GM18868 (cell line): ENCODE results near the gene FOXF1.

Source experiments
- ATAC-seq: cut with Tn5 transposase; IDR thresholded peaks from one replicate; pipeline ENCODE4 v1.9.1; 2021; ENCODE audit warnings: mild to moderate bottlenecking, moderate library complexity; ENCODE audit not compliant: unreplicated experiment

Gene FOXF1

GRCh38 chr16:86531641-86532525, 21.6 kb downstream of the FOXF1 start:
- ATAC-seq, result no peak

DNA sequence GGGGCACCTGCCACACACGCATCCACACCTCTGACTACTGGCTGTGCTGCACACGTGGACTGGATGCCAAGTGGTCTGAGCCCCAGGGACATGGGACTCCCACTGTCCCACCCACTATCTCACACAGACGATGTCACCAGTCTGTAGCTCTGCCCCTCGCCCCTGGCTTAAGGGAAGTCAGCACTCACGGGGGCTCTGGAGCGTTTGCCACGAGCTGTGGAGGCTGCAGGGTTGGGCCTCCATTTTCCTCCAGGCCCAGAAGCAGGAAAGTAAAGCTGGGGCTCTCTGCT, 22.1 kb downstream of the FOXF1 start:
- ATAC-seq, result no peak

GRCh38 chr16:86533076-86533475, 22.7 kb downstream of the FOXF1 start:
- ATAC-seq, result no peak

DNA sequence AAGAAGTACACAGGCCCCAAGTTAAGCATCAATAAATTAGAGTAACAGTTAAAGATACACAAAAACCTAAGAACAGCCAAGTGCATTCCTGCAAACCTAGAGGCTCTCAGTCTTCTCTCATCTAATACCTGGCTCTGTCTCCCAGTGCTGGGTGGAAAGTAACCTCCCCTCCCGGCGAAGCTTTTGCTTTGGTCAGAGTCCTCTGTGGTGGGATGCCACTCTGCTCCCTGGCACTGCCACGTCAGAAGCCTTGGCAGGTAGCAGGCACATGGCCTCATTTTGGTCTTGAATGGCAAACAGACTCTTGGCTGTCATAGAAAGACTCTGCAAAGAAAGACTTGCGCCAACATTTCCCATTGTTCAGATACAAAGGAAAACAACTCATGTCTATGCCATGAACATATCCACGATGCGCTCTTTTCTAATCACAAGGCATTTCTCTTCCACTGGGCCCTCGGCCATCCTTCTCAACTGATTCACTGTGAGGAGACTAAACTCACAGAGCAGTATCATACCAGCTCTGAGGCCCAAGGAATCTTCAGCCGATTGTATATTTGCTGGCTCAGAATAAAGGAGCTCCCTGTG, 23.5 kb downstream of the FOXF1 start:
- ATAC-seq, result no peak

DNA sequence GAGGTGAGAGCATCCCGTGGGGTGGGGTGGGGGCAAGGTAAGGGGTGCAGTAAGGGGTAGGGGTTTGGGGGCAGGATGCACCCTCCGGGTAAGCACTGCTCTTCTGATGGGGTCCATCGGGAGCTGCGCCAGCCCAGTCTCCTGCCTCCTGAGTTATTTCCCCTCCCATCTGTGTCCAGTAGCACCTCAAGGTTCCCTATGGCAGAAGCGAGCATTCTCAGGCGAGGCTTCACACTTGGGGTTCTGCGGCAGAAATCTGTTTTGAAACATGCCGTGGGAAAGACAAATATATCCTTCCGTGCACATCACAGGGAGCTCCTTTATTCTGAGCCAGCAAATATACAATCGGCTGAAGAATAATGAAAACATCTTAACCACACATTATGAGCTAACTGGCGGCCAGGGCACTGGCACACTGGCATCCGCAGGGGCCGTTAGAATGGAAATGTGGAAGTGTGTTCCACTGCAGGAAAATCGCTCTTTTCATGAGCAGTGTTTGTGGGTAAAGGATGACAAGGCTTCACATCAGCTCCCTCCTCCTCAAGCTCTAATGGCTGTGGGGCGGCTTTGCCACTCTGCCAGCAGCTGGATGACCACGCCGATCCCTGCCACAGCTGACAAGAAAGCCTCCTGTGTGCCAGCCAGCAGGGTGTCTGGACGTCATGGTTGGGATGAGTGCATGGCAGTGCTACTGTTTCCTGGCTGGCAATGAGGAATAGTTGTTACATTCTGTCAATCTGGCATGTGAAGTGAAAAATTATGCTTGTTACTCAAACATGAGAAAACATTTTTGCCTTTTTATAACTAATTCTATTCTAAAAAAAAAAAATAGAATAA, 24.7 kb downstream of the FOXF1 start:
- ATAC-seq, result no peak

DNA sequence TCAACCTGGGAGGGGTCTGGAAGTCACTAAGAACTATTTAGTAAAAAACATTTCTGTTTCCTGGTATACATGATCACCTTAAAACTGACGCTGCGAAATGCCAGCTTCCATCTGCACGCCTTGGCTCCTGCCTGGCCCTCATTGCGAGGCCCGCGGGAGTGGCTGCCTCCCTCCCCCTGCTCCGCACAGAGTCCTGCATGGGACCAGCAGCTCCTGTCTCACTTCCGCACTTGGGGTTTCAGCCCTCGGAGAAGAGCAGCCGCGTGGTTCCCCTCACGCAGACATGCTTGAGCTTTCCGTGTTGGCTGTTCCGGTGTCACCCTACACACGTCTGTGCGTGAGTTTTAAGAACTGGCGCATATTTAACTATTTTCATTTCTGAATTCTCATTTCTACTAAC, 26.3 kb downstream of the FOXF1 start:
- no peak for ATAC-seq

DNA sequence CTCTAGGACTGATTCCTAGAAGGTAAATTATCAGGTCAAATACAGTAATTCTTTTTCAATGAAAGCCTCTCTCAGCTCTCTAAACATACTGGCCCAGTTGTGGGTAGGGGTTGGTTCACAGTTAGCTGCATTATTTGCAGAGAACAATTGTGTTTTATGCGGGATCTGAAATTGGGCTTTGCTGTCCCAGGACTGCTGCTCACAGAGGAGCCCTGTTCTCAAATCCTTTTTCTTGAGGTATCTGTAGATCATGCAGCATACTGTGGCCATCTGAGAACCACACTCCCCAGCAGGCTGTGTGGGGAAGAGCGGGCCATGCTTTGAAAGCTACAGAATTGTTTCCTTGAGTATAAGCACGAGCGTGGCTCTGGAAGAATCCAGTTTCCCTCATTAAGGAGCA, 27.2 kb downstream of the FOXF1 start:
- no peak for ATAC-seq

DNA sequence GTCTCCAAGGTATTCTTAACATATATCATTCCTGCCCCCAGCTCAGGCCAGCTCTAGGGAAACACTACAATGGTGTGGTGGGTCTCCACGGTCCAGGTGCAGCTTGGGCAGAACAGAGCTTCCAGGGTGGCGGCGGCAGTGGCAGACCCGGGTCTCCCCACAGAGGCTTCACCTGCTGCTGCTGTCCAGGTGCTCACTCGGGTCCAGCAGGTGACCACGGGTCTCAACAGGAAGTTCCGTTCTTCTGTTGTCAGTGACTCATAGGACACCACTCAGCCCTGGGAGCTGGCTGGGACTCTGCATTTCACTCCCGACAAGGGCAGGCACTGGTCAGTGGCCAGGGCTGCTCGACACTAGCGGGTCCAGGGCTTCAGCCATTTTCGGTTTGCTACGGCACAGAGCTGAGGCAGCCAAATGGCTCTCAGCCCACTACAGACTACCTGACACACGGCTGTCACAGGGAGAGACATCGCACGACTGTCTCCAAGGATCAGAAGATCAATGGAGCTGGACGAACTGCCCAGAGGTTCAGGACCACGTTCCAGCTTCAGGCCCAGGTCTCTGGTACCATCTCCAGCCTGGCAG, 28.0 kb downstream of the FOXF1 start:
- no peak for ATAC-seq

GRCh38 chr16:86540894-86541293, 30.6 kb downstream of the FOXF1 start:
- no peak for ATAC-seq

GRCh38 chr16:86541560-86541959, 31.2 kb downstream of the FOXF1 start:
- no peak for ATAC-seq

- no peak for ATAC-seq
Observed at GRCh38 chr16:86542756-86543750, 32.7 kb downstream of the FOXF1 start.

DNA sequence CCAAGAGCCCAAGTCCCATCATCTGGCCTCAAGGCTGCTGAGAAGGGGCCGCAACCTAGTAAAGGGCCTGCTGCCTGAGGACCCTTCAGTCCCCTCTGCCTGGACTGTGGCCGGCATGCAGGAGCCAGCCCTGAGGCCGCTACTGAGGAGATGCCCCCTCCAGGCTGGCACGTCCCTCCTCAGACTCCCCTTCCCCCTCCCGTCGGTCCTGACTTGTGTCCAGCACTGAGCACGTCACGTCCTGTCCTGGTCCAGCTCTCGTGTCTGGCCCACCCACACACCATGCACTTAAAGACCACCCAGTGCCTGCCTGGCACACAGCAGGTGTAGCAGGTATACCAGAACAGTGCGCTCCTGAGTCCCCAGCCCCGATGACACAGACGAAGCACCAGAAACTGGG, 35.2 kb downstream of the FOXF1 start:
- no peak for ATAC-seq

DNA sequence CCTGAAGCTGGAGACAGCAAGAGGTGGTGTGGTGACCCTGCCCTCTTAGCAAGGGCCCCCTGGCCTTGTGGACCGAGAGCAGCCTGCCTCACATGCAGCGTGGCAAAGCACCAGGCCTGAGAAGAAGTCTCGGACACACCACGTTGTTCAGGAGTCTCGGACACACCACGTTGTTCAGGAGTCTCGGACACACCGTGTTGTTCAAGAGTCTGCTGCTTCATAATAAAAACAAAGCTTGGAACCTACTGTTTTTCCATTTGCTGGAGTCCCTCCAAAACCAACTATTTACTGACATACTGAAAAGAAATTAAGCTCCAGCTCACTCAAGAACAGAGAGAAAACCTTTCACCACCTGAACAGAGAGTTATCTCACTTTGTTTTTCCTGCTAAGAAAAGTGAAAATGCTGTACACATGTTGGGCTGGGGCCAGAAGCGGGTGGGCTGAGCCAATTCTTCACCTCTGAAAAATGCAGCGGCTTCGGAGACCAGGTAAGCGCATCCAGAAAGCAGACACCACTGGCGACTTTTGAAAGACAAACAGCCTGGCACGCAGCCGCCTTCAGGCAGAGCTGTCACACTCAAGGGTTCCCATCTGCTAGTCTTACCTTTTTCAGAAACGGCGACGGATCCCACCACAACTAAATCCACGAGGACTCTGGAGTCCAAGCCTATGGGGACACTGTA, 35.8 kb downstream of the FOXF1 start:
- no peak for ATAC-seq

DNA sequence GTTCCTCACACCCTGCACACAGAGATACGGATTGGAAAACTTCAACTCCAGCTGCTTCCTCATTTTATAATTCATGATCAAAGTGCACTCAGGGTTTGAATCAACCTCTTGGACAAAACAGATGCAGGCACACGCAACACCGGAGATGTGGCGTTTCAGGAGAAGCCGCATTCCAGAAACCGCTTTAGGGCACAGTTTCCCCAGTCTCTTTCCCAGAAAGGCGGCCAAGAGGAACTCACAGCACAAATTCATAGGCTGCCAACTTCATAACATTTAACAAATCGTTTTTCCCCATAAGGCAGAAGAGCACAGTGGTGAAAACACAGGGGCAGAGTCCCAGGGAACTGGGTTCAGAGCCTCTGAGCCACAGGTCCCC, 36.3 kb downstream of the FOXF1 start:
- ATAC-seq, result no peak

DNA sequence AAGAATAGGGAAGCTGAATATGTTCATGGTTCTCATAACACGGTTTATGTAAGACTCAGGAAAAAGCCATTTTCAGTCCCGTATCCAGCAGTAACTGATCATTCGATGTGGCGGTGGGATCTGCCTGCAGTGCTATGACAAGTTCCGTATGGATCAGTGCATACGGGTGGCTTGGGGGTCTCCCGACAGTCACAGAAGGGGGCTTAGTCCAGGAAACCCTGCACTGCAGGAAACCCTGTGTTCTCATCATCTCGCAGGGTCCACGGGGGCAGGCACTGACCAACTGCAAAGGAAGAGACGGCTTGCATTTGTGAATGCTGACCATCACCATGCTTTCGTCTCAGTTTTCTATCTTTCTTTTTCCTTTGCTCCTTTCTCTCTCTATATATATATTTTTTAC, 37.0 kb downstream of the FOXF1 start:
- ATAC-seq, result no peak

GRCh38 chr16:86549076-86549892, 39.0 kb downstream of the FOXF1 start:
- no peak for ATAC-seq

DNA sequence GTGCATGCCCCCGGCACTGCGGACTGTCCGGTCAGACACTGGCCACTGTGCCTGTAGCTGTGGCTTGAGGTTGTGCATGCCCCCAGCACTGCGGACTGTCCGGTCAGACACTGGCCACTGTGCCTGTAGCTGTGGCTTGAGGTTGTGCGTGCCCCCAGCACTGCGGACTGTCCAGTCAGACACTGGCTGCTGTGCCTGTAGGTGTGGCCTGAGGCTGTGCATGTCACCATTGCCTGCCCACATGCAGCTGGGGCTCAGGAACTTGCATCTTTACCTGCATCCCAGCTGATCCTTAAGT, 39.5 kb downstream of the FOXF1 start:
- ATAC-seq, result no peak

DNA sequence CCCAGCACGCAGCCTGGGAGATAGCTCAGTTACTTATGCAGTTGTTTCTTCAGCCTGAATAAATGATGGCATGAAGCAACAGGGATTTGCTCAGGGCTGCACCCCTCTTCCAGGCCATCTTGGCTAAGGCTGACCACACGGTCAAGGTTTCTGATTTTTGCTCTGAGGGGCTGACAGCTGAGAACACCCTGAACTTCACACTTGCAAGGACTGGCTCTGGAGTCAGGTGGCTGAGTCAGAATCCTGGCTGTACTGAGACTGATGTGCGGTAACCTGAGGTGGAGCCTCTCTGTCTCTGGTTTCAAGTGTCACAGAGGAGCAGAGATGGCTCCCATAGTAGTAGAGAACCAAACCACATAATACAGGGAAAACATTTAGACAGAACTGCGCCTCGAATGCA, 40.0 kb downstream of the FOXF1 start:
- no peak for ATAC-seq

DNA sequence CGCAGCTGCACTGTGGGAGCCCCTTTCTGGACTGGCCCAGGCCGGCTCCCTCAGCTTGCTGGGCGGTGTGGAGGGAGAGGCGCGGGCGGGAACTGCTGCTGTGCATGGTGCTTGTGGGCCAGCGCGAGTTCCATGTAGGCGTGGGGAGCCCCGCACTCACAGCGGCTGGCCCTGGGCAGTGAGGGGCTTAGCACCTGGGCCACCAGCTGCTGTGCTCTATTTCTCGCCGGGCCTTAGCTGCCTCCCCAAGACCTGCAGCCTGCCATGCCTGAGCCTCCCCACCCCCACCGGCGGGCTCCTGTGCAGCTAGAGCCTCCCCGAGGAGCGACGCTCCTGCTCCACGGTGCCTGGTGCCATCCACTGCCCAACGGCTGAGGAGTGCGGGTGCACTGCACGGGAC, 43.0 kb downstream of the FOXF1 start:
- ATAC-seq, result no peak
